H1 (cell line): ENCODE measurements around the gene VWA5B2. TPM values are rescaled to one million over a fixed set of nuclear protein-coding genes. Genes with fewer than 3 reads are reported as not detected.

Source experiments
- ATF2 ChIP-seq: IDR thresholded peaks from 2 replicates; pipeline ENCODE4 v1.6.1; 2012; ENCODE audit warnings: low read length, inconsistent platforms
- JUN ChIP-seq: IDR thresholded peaks from 2 replicates; pipeline ENCODE4 v1.6.1; 2011; ENCODE audit warnings: low read depth, mild to moderate bottlenecking, improper control_type of control experiment, low read length
- POLR2A ChIP-seq, 2 experiments: IDR thresholded peaks; 1 replicate in 1 of 2; 2 replicates in 1 of 2; pipeline ENCODE4 v1.6.1; 2011; ENCODE audit warnings: low read depth in 2 of 2, low read length in 2 of 2, mild to moderate bottlenecking in 2 of 2; ENCODE audit errors: control extremely low read depth in 1 of 2
- SIRT6 ChIP-seq: IDR thresholded peaks from one replicate; pipeline ENCODE4 v1.7.1; 2012; ENCODE audit warnings: low read length, inconsistent platforms
- TCF12 ChIP-seq: IDR thresholded peaks from 2 replicates; pipeline ENCODE4 v1.6.1; 2011; ENCODE audit warnings: low read depth, mild to moderate bottlenecking, low read length
- polyA plus RNA-seq, 7 experiments: library from polyadenylated mRNA; depleted of rRNA in 3 of 7; stranded (reverse) in 5 of 7; unstranded in 2 of 7; fragments of >200 nt in 5 of 7; fragments of 200-250 nt in 2 of 7; gene quantifications; 1 replicate in 5 of 7; 2 replicates in 1 of 7; 4 replicates in 1 of 7; pipeline versions ENCODE4 v1.2.1 to v1.2.3, GENCODE V29; 2011 to 2013; ENCODE audit warnings: missing spikeins in 2 of 7, mixed read lengths in 2 of 7
- total RNA-seq: library from RNA; stranded (reverse); fragmentation: NEBNext Ultra II Directional; extraction: Animal tissue kit (Norgen Biotek cat#: 25700); gene quantifications from 2 replicates; pipeline ENCODE4 v1.2.1, GENCODE V29; 2021

Gene VWA5B2
- total and polyA plus RNA-seq, 2 of the 8 experiments (the other 6 are each of a cell fraction or from before 2014, with no cell fraction given) = 0.53 to 0.56 TPM

- no peak for TF ChIP-seq POLR2A (IDR thresholded peaks at IDR 0.05; ENCODE audit: control extremely low read depth in 1 of 2, low read depth in 2 of 2, low read length in 2 of 2)
- no peak for TF ChIP-seq SIRT6
- no peak for TF ChIP-seq JUN
- TF ChIP-seq ATF2 = no peak
- TF ChIP-seq TCF12 = no peak
Measured at GRCh38 chr3:184189421-184189820, 40.0 kb upstream of the VWA5B2 start (continued).
